Measurements from ENCODE around the gene CCDC92B.
"Not testable (repeated sequence)": the region's sequence is repeated elsewhere in the genome, so short reads cannot be mapped to it uniquely, and the experiment has no call there.

Gene CCDC92B

DNA sequence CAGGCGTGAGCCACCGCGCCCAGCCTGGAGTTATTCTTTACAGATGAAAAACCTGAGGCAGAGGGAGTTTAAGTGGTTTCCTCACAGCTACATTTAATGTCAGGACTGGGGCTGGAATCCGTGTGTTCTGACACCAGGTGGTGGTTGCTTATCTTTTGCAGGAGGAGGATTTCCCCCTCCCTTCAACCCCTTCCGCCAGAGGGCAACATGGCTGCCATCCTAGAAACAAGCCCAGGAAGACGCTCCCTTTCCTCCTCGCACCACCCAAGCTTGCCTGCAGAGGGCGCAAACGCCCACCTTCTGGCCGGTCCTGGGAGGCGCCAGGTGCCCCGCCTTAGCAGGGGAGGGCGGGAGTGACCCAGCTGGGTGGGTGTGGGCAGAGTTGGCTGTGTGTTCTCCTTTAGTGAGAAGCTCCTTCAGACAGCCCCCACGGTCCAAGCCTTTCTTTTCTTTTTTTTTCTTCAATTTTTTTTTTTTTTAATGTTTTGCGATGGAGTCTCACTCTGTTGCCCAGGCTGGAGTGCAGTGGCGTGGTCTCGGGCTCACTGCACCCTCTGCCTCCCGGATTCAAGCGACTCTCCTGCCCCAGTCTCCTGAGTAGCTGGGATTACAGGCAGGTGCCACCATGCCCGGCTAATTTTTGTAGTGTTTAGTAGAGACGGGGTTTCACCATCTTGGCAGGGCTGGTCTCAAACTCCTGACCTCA lies 36.9 kb upstream of the CCDC92B start:
- no peaks in the 10 kb centered on the region for H3K36me3 ChIP-seq
- intact Hi-C loops (cut with DNase I; ENCODE audit: low total_unique reads) = no loop called here
- peaks cover 0 to 8% (median 6%) of the 10 kb centered on the region in 3 donors for H3K9me3 ChIP-seq
- H3K27me3 ChIP-seq = peaks cover 0 to 21% of the 10 kb centered on the region in 2 donors
- peak; percentile 66 to 81 for DNase-seq
- TF ChIP-seq, protein P1, sequence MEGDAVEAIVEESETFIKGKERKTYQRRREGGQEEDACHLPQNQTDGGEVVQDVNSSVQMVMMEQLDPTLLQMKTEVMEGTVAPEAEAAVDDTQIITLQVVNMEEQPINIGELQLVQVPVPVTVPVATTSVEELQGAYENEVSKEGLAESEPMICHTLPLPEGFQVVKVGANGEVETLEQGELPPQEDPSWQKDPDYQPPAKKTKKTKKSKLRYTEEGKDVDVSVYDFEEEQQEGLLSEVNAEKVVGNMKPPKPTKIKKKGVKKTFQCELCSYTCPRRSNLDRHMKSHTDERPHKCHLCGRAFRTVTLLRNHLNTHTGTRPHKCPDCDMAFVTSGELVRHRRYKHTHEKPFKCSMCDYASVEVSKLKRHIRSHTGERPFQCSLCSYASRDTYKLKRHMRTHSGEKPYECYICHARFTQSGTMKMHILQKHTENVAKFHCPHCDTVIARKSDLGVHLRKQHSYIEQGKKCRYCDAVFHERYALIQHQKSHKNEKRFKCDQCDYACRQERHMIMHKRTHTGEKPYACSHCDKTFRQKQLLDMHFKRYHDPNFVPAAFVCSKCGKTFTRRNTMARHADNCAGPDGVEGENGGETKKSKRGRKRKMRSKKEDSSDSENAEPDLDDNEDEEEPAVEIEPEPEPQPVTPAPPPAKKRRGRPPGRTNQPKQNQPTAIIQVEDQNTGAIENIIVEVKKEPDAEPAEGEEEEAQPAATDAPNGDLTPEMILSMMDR (IDR thresholded peaks at IDR 0.05) = peak; percentile 33 to 34
- H3K4me1 ChIP-seq = no peaks in the 10 kb centered on the region
- H3K4me3 ChIP-seq = no peak overlapping the region
- H3K27ac ChIP-seq = no peak overlapping the region

DNA sequence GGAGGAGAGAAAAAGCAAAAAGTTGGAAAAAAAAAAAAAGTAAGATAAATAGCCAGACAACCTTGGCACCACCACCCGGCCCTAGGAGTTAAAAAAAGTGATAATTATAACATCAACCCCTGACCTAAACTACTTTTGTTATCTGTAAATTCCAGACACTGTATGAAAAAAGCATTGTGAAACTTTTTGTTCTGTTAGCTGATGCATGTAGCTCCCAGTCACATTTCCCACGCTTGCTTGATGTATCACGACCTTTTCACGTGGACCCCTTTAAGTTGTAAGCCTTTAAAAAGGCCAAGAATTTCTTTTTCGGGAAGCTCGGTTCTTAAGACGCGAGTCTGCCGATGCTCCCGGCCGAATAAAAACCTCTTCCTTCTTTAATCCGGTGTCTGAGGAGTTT lies 35.9 kb upstream of the CCDC92B start:
- intact Hi-C loops (cut with DNase I; ENCODE audit: low total_unique reads); H3K4me3 ChIP-seq; H3K27ac ChIP-seq; DNase-seq; H3K9me3 ChIP-seq; H3K36me3 ChIP-seq; H3K4me1 ChIP-seq: not testable (repeated sequence)
- peaks cover 0 to 15% of the 10 kb centered on the region in 2 donors for H3K27me3 ChIP-seq

DNA sequence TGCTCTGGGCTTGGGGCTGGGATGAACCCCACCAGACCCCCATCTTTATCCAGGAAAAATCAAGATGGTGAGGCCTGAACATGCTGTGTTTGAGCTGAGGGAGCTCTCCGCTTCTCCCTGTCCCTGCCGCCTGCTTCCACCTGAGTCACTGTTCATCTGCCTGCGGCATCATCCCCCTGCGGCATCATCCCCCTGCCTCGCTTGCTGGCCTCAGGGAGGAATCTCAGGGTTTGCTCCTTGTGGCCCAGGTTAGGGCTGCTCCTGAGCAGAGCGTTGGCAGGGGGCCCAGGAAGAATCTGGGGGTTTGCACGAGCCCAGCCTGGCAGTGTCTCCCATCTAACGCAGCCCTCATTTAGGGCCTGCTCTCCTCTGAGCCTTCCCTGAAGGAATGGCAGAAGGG lies 35.4 kb upstream of the CCDC92B start:
- H3K27ac ChIP-seq = no peak overlapping the region
- H3K27me3 ChIP-seq = peaks cover 0 to 19% of the 10 kb centered on the region in 2 donors
- no peaks in the 10 kb centered on the region for H3K36me3 ChIP-seq
- H3K4me3 ChIP-seq = no peak overlapping the region
- no peaks in the 10 kb centered on the region for H3K4me1 ChIP-seq
- TF ChIP-seq, protein P1 (IDR thresholded peaks at IDR 0.05) = no peak
- intact Hi-C loops (cut with DNase I; ENCODE audit: low total_unique reads) = no loop called here
- H3K9me3 ChIP-seq = peaks cover 0 to 8% (median 6%) of the 10 kb centered on the region in 3 donors
- DNase-seq = no peak

DNA sequence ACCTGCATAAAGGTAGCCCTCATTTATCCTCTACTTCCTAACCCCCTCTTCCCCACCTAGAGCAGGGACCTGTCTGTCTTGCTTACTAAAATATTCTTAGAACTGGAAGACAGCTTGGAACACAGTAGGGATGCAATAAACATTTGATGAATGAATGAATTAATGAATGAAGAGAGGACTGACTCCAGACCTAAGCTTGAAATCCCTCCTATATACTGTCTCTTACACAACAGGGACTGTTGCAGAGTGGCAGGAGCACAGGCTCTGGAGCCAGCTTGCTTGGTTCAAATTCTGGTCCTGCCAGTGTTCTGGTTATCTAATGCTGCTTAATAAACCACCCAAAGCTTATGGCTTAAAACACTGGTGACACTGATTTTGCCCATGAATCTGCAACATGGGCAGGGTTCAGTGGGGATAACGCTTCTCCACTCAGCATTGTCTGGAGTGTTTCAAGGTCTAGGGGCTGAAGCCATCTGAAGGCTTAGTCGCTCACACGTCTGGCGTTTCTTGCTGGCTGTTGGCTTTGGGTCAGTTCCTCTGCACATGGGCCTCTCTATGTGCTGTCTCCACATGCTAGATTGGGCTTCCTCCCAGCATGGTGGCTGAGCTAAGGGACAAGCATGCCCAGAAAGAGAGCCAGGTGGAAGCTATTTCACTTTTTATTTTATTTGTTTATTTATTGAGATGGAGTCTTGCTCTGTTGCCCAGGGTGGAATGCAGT lies 34.0 kb upstream of the CCDC92B start:
- intact Hi-C loops (cut with DNase I; ENCODE audit: low total_unique reads) = no loop called here
- no peak for DNase-seq
- TF ChIP-seq, protein P1 (IDR thresholded peaks at IDR 0.05) = no peak
- Histone ChIP-seq H3K27me3 (peaks cover 0 to 31% of the 10 kb centered on the region in 2 donors), H3K36me3 (no peaks in the 10 kb centered on the region), H3K4me3 (no peak overlapping the region), H3K4me1 (no peaks in the 10 kb centered on the region), H3K9me3 (peaks cover 0 to 8% (median 6%) of the 10 kb centered on the region in 3 donors), H3K27ac (no peak overlapping the region)

DNA sequence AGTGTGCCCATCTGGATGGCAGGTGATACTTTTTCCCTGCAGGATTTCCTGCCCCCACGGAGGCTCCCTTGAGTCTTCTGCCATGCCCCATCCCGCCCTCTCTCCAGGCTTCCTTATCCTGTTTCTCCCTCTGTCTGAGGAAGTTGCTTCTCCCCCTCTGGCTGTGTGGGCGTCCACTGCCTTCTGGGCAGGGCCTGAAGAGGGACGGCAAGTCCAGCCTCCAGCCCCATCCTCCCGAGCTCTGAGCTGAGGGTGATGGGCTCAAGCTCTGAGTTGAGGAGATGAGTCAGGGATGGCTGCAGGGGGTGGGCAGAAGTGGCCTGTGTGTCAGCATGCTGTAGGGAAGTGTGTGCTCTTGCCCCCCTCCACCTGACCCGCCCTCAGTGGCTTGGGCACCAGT lies 32.6 kb upstream of the CCDC92B start:
- peaks cover 0 to 8% (median 6%) of the 10 kb centered on the region in 3 donors for H3K9me3 ChIP-seq
- TF ChIP-seq, protein P1 (IDR thresholded peaks at IDR 0.05) = no peak

DNA sequence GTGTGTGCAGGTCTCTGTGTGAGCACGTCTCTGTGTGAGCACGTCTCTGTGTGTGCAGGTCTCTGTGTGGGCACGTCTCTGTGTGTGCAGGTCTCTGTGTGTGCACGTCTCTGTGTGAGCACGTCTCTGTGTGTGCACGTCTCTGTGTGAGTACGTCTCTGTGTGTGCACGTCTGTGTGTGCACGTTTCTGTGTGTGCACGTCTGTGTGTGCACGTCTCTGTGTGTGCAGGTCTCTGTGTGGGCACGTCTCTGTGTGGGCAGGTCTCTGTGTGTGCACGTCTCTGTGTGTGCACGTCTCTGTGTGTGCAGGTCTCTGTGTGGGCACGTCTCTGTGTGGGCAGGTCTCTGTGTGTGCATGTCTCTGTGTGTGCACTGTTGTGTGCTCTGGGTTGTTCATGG lies 32.1 kb upstream of the CCDC92B start:
- intact Hi-C loops (cut with DNase I; ENCODE audit: low total_unique reads); DNase-seq; H3K4me1 ChIP-seq; H3K27ac ChIP-seq; H3K9me3 ChIP-seq; H3K4me3 ChIP-seq; H3K36me3 ChIP-seq: not testable (repeated sequence)
- peaks cover 0 to 44% of the 10 kb centered on the region in 2 donors for H3K27me3 ChIP-seq

More for the DNA sequence above, 32.6 kb upstream of the CCDC92B start:
- H3K27me3 ChIP-seq = peaks cover 0 to 40% of the 10 kb centered on the region in 2 donors
- H3K4me1 ChIP-seq = no peaks in the 10 kb centered on the region
- no peak for DNase-seq
- intact Hi-C loops (cut with DNase I; ENCODE audit: low total_unique reads) = no loop called here
- H3K4me3 ChIP-seq = no peak overlapping the region
- no peak overlapping the region for H3K27ac ChIP-seq
- H3K36me3 ChIP-seq = no peaks in the 10 kb centered on the region

All from tibial artery (tissue), 4 donors.